Fibroblast of mammary gland (primary cell): Measurements from ENCODE around the gene HSPA1A.
A peak's percentile ranks its signal among the peaks of the same experiment; 100 is the strongest.
"Not testable (repeated sequence)": the region's sequence is repeated elsewhere in the genome, so short reads cannot be mapped to it uniquely, and the experiment has no call there.

ENCODE experiments used
- DNase-seq: peaks from one replicate; pipeline ENCODE4 v3.0.0-alpha.2; 2010; ENCODE audit warnings: low read depth
- H3K4me3 ChIP-seq: 2 replicates; pipeline ENCODE4 v1.5.1; 2011; ENCODE audit warnings: low read depth, mild to moderate bottlenecking, low read length, moderate library complexity; ENCODE audit not compliant: control insufficient read depth
- TF ChIP-seq, protein P1 (sequence below): conservative IDR thresholded peaks from 2 replicates; pipeline ENCODE4 v1.5.1; 2011; ENCODE audit warnings: low read depth, low read length, inconsistent platforms; ENCODE audit not compliant: control insufficient read depth, insufficient read depth

HSPA1A gene

GRCh38 chr6:31799781-31800180, 15.6 kb upstream of the HSPA1A start:
- TF ChIP-seq, protein P1, sequence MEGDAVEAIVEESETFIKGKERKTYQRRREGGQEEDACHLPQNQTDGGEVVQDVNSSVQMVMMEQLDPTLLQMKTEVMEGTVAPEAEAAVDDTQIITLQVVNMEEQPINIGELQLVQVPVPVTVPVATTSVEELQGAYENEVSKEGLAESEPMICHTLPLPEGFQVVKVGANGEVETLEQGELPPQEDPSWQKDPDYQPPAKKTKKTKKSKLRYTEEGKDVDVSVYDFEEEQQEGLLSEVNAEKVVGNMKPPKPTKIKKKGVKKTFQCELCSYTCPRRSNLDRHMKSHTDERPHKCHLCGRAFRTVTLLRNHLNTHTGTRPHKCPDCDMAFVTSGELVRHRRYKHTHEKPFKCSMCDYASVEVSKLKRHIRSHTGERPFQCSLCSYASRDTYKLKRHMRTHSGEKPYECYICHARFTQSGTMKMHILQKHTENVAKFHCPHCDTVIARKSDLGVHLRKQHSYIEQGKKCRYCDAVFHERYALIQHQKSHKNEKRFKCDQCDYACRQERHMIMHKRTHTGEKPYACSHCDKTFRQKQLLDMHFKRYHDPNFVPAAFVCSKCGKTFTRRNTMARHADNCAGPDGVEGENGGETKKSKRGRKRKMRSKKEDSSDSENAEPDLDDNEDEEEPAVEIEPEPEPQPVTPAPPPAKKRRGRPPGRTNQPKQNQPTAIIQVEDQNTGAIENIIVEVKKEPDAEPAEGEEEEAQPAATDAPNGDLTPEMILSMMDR: no peak
- DNase-seq: no peak
- H3K4me3 ChIP-seq: no peak overlapping the region

DNA sequence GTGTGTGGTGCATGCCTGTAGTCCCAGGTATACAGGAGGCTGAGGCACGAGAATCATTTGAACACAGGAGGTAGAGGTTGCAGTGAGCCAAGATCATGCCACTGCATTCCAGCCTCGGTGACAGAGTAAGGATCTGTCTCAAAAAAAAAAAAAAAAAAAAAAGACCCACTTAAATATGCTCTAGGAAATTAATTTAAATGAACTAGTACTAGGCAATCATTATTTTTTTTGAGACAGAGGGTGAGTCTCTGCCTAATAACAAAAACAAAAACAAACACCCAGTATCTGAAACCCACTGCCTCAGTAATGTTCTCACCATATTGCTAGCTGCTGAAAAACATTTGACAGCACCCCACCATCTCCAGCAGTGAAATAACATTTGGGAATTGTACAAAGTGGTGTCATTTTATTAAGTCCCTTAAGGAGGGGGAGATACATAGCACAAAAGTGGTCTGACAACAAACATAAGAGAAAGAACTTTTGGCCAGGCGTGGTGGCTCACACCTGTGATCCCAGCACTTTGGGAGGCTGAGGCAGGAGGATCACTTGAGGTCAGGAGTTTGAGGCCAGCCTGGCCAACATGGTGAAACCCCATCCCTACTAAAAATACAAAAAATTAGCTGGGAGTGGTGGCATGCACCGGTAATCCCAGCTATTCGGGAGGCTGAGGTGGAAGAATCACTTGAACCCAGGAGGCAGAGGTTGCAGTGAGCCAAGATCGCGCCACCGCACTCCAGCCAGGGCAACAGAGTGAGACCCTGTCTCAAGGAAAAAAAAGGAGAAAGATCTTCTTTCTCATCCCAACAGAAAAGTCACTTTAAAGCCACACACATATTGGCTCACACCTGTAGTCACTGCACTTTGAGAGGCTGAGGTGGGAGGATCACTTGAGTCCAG, 14.1 kb upstream of the HSPA1A start:
- DNase-seq, H3K4me3 ChIP-seq: not testable (repeated sequence)

- TF ChIP-seq, protein P1: no peak
- no peak for DNase-seq
- peak overlapping the region; percentile 71 for H3K4me3 ChIP-seq
These were observed 9.3 kb upstream of the HSPA1A start for GRCh38 chr6:31805939-31806469.

- DNase-seq: peak; percentile 93
- H3K4me3 ChIP-seq: peak within 1 kb of the TSS; percentile 71
- TF ChIP-seq, protein P1: no peak
These were observed 8.7 kb upstream of the HSPA1A start, which contains the start of gene LSM2 for GRCh38 chr6:31806470-31807272. LSM2 (minus strand) TSS chr6:31806966; CDS start chr6:31806757, 209 bp downstream.

GRCh38 chr6:31808599-31808998, 6.7 kb upstream of the HSPA1A start:
- H3K4me3 ChIP-seq, DNase-seq: not testable (repeated sequence)

GRCh38 chr6:31811645-31812044, 3.7 kb upstream of the HSPA1A start:
- TF ChIP-seq, protein P1: no peak
- no peak overlapping the region for H3K4me3 ChIP-seq
- no peak for DNase-seq

GRCh38 chr6:31813465-31813849, 1.9 kb upstream of the HSPA1A start:
- TF ChIP-seq, protein P1: no peak
- DNase-seq: no peak
- H3K4me3 ChIP-seq: no peak overlapping the region
